ENCODE measurements around the gene CCDC24.

CCDC24 gene

GRCh38 chr1:43997295-43997999 is 6.0 kb downstream of the CCDC24 start:
- no peak for TF ChIP-seq CTCF (IDR thresholded peaks at IDR 0.05; ENCODE audit: low read length, missing control alignments)
- DNase-seq (ENCODE audit: low read depth), result no peak
- H3K4me3 ChIP-seq (replicated peaks; ENCODE audit: low read depth, low read length), result no peak overlapping the region

- no peak for DNase-seq (ENCODE audit: low read depth)
- H3K4me3 ChIP-seq (replicated peaks; ENCODE audit: low read depth, low read length), result no peak overlapping the region
- TF ChIP-seq CTCF (IDR thresholded peaks at IDR 0.05; ENCODE audit: low read length, missing control alignments), result no peak
Observed at GRCh38 chr1:43998000-43998378, 6.6 kb downstream of the CCDC24 start.

- no peak for TF ChIP-seq CTCF (IDR thresholded peaks at IDR 0.05; ENCODE audit: low read length, missing control alignments)
- DNase-seq (ENCODE audit: low read depth), result no peak
- no peak overlapping the region for H3K4me3 ChIP-seq (replicated peaks; ENCODE audit: low read depth, low read length)
Observed at GRCh38 chr1:43999455-43999854, 8.1 kb downstream of the CCDC24 start.

GRCh38 chr1:44000122-44000665 is 8.8 kb downstream of the CCDC24 start:
- no peak for DNase-seq (ENCODE audit: low read depth)
- no peak for TF ChIP-seq CTCF (IDR thresholded peaks at IDR 0.05; ENCODE audit: low read length, missing control alignments)
- no peak overlapping the region for H3K4me3 ChIP-seq (replicated peaks; ENCODE audit: low read depth, low read length)

- no peak overlapping the region for H3K4me3 ChIP-seq (replicated peaks; ENCODE audit: low read depth, low read length)
- no peak for DNase-seq (ENCODE audit: low read depth)
- no peak for TF ChIP-seq CTCF (IDR thresholded peaks at IDR 0.05; ENCODE audit: low read length, missing control alignments)
Observed at GRCh38 chr1:44002165-44002564, 10.8 kb downstream of the CCDC24 start.

GRCh38 chr1:44002606-44003157 is 11.3 kb downstream of the CCDC24 start:
- DNase-seq (ENCODE audit: low read depth), result no peak
- no peak overlapping the region for H3K4me3 ChIP-seq (replicated peaks; ENCODE audit: low read depth, low read length)
- TF ChIP-seq CTCF (IDR thresholded peaks at IDR 0.05; ENCODE audit: low read length, missing control alignments), result peak; percentile 24
